ENCODE data around the gene CEP170.

Gene CEP170

DNA sequence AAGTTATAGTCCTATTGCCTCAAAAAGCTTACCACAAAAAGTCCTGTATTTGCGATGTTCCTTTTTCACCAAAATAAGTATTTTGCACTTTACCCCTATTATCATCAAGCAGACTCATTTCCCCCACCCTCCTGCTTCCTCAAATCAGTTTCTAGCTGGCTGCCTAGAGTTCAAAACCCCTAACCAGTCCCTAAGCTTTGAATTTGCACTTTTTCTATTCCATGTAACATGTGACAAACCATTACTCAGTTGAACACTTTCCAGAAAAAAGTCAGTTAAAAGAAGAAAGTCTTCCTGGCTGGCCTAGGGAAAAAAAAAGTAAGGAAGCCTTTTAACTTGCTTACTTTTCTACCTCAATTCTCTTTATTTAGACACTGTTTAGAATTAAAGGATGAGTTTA lies 8.2 kb downstream of the CEP170 start:
- H3K27me3 ChIP-seq: no peaks in the 10 kb centered on the region
- peak overlapping the region; percentile 22; the same call in 1 of the 2 replicates for H3K4me2 ChIP-seq
- peaks cover 25% of the 10 kb centered on the region for H3K4me1 ChIP-seq
- no peak overlapping the region for H3K9ac ChIP-seq
- H4K20me1 ChIP-seq: peaks cover 90% of the 10 kb centered on the region
- no peak overlapping the region for H3K4me3 ChIP-seq
- H3K36me3 ChIP-seq: peaks cover 76% of the 10 kb centered on the region
- TF ChIP-seq Cebpa-rat (IDR thresholded peaks at IDR 0.05): no peak
- 0 out of 2 replicates have a peak overlapping the region, but pooled peaks have one; percentile 6 for H3K27ac ChIP-seq
- peaks cover 89% of the 10 kb centered on the region for H3K9me3 ChIP-seq

DNA sequence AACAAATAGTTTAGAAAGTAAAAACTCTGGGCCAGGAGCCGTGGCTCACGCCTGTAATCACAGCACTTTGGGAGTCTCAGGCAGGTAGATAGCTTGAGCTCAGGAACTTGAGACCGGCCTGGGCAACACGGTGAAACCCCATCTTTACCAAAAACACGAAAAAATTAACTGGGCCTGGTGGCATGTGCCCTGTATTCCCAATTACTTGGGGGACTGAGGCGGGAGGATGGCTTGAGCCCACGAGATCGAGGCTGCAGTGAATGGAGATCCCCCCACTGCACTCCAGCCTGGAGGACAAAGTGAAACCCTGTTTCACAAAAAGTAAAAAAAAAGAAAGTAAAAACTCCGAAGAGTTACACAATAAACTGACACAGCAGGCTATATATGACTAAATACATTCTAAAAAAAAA lies 10.6 kb downstream of the CEP170 start:
- no peak overlapping the region for H3K27ac ChIP-seq
- H3K9ac ChIP-seq: no peak overlapping the region
- no peaks in the 10 kb centered on the region for H3K27me3 ChIP-seq
- H3K36me3 ChIP-seq: peaks cover 80% of the 10 kb centered on the region
- H3K9me3 ChIP-seq: peaks cover 95% of the 10 kb centered on the region
- peaks cover 90% of the 10 kb centered on the region for H4K20me1 ChIP-seq
- H3K4me1 ChIP-seq: peaks cover 25% of the 10 kb centered on the region
- no peak overlapping the region for H3K4me2 ChIP-seq
- TF ChIP-seq Cebpa-rat (IDR thresholded peaks at IDR 0.05): no peak
- H3K4me3 ChIP-seq: no peak overlapping the region; the same call in 1 of the 2 replicates

DNA sequence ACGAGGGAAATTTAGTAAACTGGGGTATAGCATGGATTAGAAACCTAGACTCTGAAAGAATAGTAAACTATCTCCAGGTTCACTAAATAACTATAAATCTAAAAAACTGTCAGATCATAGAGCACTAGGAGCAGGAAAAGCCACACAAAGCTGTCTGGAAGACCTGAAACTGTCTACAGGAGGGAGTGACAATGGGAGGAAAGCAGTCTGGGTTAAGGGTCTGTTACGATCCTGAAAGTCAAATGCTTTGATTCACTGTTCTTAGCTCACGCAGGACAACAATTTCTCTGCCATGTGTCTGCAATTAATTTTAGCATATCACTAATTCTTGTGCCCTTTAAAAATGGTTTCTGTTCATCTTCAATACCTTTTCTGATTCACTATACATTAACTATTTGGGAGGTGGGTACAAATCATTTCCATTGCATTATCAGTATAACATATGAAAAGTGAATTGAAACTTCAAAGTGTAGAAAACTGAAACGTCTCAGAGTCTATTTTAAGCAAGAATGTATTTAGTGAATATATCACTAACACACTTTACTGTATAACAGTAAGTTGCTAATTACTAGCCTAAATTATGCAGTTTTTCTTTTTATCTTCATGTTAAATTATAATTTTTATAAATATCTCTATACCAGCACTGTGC lies 18.4 kb downstream of the CEP170 start:
- no peak overlapping the region for H3K4me2 ChIP-seq

DNA sequence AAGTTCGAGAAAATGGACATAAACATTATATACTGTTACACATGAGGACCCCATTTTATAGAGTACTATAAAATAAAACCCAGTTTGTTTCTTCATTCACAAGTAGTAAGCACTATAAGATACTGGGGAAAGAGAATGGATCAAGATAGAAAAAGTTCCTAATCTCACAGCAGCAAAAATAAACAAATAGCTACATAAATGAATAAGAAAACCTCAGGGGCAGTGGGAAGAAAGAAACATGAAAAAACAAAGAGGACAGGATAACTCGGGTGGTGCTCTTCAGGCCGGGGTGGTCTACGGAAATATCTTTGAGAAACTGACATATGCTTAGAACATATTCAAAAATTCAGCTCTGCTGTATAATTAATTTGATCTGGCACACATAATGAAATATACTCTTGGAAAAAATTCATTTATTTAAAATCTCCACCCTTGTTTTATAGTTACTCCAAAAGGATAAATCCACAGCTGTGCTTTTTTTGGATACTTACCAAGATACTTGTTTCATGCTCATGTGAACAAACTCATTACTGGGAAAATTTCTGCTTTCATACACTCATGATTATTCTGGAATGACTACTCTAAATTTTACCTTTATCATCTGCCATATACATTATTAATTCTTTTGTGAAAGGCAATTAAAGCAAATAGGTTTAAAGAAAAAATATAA lies 20.0 kb downstream of the CEP170 start:
- Histone ChIP-seq H3K4me1 (no peaks in the 10 kb centered on the region), H3K4me3 (no peak overlapping the region), H3K36me3 (peaks cover 84% of the 10 kb centered on the region), H4K20me1 (peaks cover 68% of the 10 kb centered on the region), H3K27me3 (no peaks in the 10 kb centered on the region), H3K4me2 (no peak overlapping the region), H3K9ac (no peak overlapping the region), H3K27ac (no peak overlapping the region), H3K9me3 (peaks cover 90% of the 10 kb centered on the region)
- no peak for TF ChIP-seq Cebpa-rat (IDR thresholded peaks at IDR 0.05)

More for the DNA sequence above, 18.4 kb downstream of the CEP170 start:
- Histone ChIP-seq H3K36me3 (peaks cover 89% of the 10 kb centered on the region), H3K9ac (no peak overlapping the region), H3K4me1 (no peaks in the 10 kb centered on the region), H3K27ac (no peak overlapping the region), H3K27me3 (no peaks in the 10 kb centered on the region), H3K4me3 (no peak overlapping the region), H3K9me3 (peaks cover 90% of the 10 kb centered on the region), H4K20me1 (peaks cover 77% of the 10 kb centered on the region)
- no peak for TF ChIP-seq Cebpa-rat (IDR thresholded peaks at IDR 0.05)

DNA sequence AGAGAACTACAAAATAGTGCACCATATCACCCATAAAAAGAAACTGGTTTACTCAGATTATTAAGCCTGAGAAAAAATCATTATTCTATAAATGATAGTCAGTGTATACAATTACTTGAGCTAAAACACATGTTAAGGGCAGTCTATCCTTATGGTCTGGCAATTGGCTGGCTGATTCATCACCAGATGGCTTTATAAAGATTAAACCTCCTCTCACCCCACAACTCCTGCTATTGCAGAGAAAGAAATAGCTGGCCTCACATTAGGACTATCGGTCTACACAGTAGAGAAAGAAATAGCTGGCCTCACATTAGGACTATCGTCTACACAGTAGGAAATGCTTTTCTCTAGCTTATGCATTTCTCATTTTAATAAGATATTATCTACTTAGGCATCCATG lies 21.2 kb downstream of the CEP170 start:
- H3K36me3 ChIP-seq: peaks cover 84% of the 10 kb centered on the region
- no peak overlapping the region for H3K27ac ChIP-seq
- no peaks in the 10 kb centered on the region for H3K4me1 ChIP-seq
- H3K27me3 ChIP-seq: no peaks in the 10 kb centered on the region
- no peak overlapping the region for H3K4me3 ChIP-seq
- peaks cover 90% of the 10 kb centered on the region for H3K9me3 ChIP-seq
- H4K20me1 ChIP-seq: peaks cover 68% of the 10 kb centered on the region
- H3K4me2 ChIP-seq: no peak overlapping the region
- H3K9ac ChIP-seq: no peak overlapping the region
- TF ChIP-seq Cebpa-rat (IDR thresholded peaks at IDR 0.05): no peak

DNA sequence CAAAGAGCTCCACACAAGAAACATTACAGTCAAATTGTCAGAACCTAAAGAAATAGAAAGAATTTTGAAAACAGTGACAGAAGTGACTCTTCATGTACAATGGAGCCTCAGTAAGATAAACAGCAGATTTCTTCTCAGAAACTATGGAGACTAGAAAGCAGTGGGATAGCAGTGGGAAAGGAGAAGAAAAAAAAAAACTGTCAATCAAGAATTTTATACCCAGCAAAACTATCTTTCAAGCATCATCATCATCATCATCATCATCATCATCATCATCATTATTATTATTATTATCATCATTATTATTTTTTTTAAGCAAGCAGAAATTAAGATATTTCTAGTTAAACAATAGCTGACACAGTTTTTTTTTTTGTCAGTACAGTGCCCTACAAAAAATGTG lies 24.2 kb downstream of the CEP170 start:
- Histone ChIP-seq H3K27me3 (no peaks in the 10 kb centered on the region), H4K20me1 (peaks cover 65% of the 10 kb centered on the region), H3K27ac (no peak overlapping the region), H3K36me3 (peaks cover 61% of the 10 kb centered on the region), H3K4me1 (no peaks in the 10 kb centered on the region), H3K4me2 (no peak overlapping the region), H3K4me3 (no peak overlapping the region), H3K9me3 (peaks cover 71% of the 10 kb centered on the region), H3K9ac (no peak overlapping the region)
- no peak for TF ChIP-seq Cebpa-rat (IDR thresholded peaks at IDR 0.05)

DNA sequence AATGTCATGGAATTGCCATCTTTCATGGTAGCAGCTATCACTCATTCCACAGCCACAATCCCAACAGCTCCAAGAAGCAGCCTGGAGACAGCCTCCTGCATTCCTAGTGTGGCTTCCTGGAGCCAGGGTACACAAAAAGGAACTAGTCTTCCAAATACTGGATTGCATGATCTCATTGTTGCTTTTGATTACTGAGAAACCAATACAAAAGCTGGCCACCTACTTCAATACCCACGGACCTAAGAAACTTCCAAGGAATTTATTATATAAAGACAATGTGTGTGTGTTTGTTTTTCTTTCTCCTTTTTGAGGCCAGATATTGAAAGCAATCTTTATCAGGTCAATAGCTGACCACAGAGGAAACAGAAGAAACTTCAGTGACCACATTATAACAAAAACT lies 25.6 kb downstream of the CEP170 start:
- no peak for TF ChIP-seq Cebpa-rat (IDR thresholded peaks at IDR 0.05)
- no peak overlapping the region for H3K4me3 ChIP-seq
- H3K4me1 ChIP-seq: no peaks in the 10 kb centered on the region
- no peak overlapping the region for H3K27ac ChIP-seq
- no peaks in the 10 kb centered on the region for H3K27me3 ChIP-seq
- peaks cover 62% of the 10 kb centered on the region for H3K36me3 ChIP-seq
- H4K20me1 ChIP-seq: peaks cover 76% of the 10 kb centered on the region
- no peak overlapping the region for H3K9ac ChIP-seq
- peaks cover 61% of the 10 kb centered on the region for H3K9me3 ChIP-seq
- H3K4me2 ChIP-seq: no peak overlapping the region

DNA sequence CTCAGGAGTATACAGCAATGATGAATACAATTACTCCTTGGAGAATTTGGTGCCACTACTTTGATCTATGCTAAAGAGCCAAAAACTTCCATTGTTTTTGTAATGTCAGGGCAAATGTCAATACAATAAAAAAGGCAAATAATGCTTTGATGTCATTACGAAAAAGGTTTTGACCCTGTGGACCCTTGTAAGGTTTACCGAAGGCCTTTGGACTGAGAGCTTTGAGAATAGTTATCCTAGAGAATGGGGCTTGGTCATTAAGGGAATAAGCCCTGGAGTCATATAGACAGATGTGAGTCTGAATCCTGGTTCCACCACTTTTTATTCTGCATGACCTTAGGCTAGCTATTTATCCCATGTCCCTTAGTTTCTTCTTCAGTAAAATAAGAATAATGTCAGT lies 27.5 kb downstream of the CEP170 start:
- Histone ChIP-seq H4K20me1 (peaks cover 80% of the 10 kb centered on the region), H3K9ac (no peak overlapping the region), H3K4me3 (no peak overlapping the region), H3K9me3 (peaks cover 47% of the 10 kb centered on the region), H3K27ac (no peak overlapping the region), H3K27me3 (no peaks in the 10 kb centered on the region), H3K4me1 (no peaks in the 10 kb centered on the region), H3K4me2 (no peak overlapping the region), H3K36me3 (peaks cover 62% of the 10 kb centered on the region)
- no peak for TF ChIP-seq Cebpa-rat (IDR thresholded peaks at IDR 0.05)

DNA sequence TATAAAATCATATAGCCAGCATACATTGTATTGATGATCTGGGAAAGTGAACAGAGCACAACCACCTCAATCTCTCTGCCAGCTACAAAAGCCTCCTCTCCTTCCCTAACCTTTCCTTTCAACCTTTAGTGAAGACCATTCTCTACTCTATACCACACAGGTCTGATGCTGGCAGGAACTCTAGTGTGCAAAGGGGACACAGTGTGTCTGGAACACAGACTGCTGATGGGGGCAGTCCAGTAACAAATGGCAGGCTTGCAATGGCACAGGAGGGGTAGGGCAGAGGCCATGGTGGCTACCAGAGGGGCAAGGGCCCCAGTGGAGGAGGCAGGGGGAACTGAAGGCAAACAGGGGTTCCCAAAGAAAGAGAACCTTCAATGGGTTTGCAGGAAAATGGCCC lies 37.0 kb downstream of the CEP170 start:
- TF ChIP-seq Cebpa-rat (IDR thresholded peaks at IDR 0.05): no peak
- peaks cover 19% of the 10 kb centered on the region for H3K9me3 ChIP-seq
- H3K4me3 ChIP-seq: no peak overlapping the region
- peaks cover 61% of the 10 kb centered on the region for H4K20me1 ChIP-seq
- peaks cover 14% of the 10 kb centered on the region; the same call in 1 of the 2 replicates for H3K4me1 ChIP-seq
- no peak overlapping the region for H3K9ac ChIP-seq
- no peak overlapping the region for H3K27ac ChIP-seq
- peak overlapping the region; percentile 36; the same call in 1 of the 2 replicates for H3K4me2 ChIP-seq
- no peaks in the 10 kb centered on the region for H3K27me3 ChIP-seq
- H3K36me3 ChIP-seq: peaks cover 82% of the 10 kb centered on the region

DNA sequence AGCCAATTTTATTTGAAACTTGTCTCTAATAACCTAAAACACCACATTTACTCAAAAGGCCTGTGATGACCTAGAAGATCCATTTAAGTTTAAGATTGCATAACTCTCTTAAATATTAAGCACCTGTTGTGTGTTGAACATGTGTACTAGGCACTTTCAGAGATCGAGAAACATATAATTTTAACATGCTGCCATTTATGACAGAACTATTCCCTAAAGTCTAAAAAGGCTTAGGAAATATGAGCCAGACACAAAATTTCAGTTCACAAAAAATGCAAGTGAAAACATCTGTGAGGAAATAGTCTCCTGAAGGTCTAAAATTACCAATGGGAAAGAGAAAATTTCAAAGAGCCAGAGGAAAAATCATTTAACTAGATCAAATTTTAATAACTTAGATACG lies 37.7 kb downstream of the CEP170 start:
- H3K27me3 ChIP-seq: no peaks in the 10 kb centered on the region
- H3K4me3 ChIP-seq: no peak overlapping the region
- peaks cover 15% of the 10 kb centered on the region for H3K9me3 ChIP-seq
- no peak for TF ChIP-seq Cebpa-rat (IDR thresholded peaks at IDR 0.05)
- peaks cover 61% of the 10 kb centered on the region for H4K20me1 ChIP-seq
- peaks cover 14% of the 10 kb centered on the region; the same call in 1 of the 2 replicates for H3K4me1 ChIP-seq
- no peak overlapping the region for H3K4me2 ChIP-seq
- peaks cover 82% of the 10 kb centered on the region for H3K36me3 ChIP-seq
- no peak overlapping the region for H3K27ac ChIP-seq
- H3K9ac ChIP-seq: no peak overlapping the region
